GM21367 (cell line): ENCODE measurements around the gene GPR26.
"Not testable (repeated sequence)": the region's sequence is repeated elsewhere in the genome, so short reads cannot be mapped to it uniquely, and the experiment has no call there.

Experiments used
- ATAC-seq: cut with Tn5 transposase; IDR thresholded peaks from one replicate; pipeline ENCODE4 v1.9.1; 2021; ENCODE audit not compliant: unreplicated experiment

GPR26 gene

GRCh38 chr10:123704076-123704475 lies 37.9 kb downstream of the GPR26 start:
- no peak for ATAC-seq

GRCh38 chr10:123704812-123705211 lies 38.7 kb downstream of the GPR26 start:
- ATAC-seq = no peak

- ATAC-seq = no peak
Measured at GRCh38 chr10:123706236-123706635, 40.1 kb downstream of the GPR26 start.

GRCh38 chr10:123715546-123715945 lies 49.4 kb downstream of the GPR26 start:
- no peak for ATAC-seq

- no peak for ATAC-seq
Measured at GRCh38 chr10:123717336-123717735, 51.2 kb downstream of the GPR26 start.

- ATAC-seq = no peak
Measured at GRCh38 chr10:123718544-123719060, 52.4 kb downstream of the GPR26 start.

- no peak for ATAC-seq
Measured at GRCh38 chr10:123720536-123720935, 54.4 kb downstream of the GPR26 start.

- ATAC-seq = no peak
Measured at GRCh38 chr10:123721441-123722049, 55.4 kb downstream of the GPR26 start.

GRCh38 chr10:123722351-123722750 lies 56.2 kb downstream of the GPR26 start:
- ATAC-seq = no peak

- no peak for ATAC-seq
Measured at GRCh38 chr10:123724747-123725146, 58.6 kb downstream of the GPR26 start.

- no peak for ATAC-seq
Measured at GRCh38 chr10:123726381-123726780, 60.2 kb downstream of the GPR26 start.

GRCh38 chr10:123726836-123727235 lies 60.7 kb downstream of the GPR26 start:
- no peak for ATAC-seq

- no peak for ATAC-seq
Measured at GRCh38 chr10:123729523-123729922, 63.4 kb downstream of the GPR26 start.

GRCh38 chr10:123736917-123737316 lies 70.8 kb downstream of the GPR26 start:
- not testable (repeated sequence) for ATAC-seq

- ATAC-seq = no peak
Measured at GRCh38 chr10:123741146-123741545, 75.0 kb downstream of the GPR26 start.

GRCh38 chr10:123741711-123742110 lies 75.6 kb downstream of the GPR26 start:
- no peak for ATAC-seq

GRCh38 chr10:123742751-123743440 lies 76.7 kb downstream of the GPR26 start:
- no peak for ATAC-seq

GRCh38 chr10:123743441-123744223 lies 77.5 kb downstream of the GPR26 start:
- no peak for ATAC-seq

- ATAC-seq = no peak
Measured at GRCh38 chr10:123744224-123744536, 78.0 kb downstream of the GPR26 start.
